Kasumi-1 (cell line): ENCODE measurements around the gene KCNQ2.

Experiments
- DNase-seq, 2 experiments: peaks; one replicate each; lab custom pipeline; 2025; lab: John Stamatoyannopoulos, UW

Gene KCNQ2

DNA sequence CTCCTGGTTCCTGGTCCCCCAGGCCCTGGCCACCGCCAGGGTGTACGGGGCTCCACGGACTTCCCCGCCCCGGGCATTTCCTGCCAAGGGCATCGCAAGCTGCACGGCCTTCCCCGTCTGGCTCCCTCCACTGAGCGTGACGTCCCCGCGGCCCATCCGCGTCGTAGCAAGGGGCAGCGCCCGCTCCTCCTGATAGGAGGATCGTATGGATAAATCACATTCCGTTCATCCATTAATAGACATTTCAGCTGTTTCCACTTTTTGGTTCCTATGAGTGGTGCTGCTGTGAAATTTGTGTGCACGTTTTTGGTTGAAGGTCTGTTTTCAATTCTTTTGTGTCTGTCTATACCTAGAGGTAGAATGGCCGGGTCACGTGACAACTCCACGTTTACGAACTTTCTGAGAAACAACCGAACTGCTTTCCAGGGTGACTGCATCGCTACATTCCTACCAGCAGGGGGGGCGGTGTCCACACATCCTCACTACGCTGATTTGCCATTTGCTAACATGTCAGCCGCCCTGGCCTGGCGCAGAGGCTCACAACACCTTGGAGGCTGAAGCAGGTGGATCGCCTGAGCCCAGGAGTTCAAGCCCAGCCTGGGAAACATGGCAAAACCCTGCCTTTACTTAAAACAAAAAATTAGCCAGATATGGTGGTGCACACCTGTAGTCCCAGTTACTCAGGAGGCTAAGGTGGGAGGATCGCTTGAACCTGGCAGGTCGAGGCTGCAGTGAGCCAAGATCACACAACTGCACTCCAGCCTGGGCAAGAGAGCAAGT lies 37.7 kb downstream of the KCNQ2 start:
- peak; percentile 75 to 82 for DNase-seq

DNA sequence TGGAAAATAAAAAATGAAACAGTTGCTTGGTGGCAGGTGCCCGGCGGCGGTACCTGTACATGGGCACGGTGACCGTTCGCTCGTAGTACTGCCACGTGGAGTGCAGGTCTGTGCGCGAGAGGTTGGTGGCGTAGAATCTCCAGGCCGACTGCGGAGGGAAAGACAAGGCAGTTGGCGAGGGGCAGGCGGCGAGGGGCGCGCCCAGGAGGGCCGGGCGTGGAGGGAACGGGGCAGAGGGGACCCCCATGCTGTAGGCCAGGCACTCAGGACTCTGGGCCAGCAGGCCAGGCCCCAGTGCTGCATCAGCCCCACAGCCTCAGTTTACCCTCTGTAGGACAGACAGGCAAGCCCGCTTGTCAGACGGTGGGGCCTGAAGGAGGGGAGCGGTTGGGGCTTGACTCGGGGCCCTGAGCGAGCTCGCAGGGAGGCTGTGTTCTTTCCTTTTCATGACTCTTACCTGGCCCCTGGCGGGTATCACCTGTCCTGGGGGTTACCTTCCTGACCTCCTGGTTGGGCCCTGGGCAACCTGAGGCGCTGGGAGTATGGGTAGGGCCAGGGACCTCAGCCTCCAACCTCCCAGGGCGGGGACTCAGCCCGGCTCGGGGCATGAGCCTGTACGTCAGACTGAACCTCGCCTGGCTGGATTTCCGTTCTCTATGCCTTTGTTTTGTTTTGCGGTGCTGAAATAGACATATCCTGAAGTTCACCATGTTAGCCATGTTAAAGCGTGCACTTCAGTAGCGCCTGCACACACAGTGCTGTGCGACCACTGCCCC lies 38.5 kb downstream of the KCNQ2 start:
- no peak for DNase-seq

DNA sequence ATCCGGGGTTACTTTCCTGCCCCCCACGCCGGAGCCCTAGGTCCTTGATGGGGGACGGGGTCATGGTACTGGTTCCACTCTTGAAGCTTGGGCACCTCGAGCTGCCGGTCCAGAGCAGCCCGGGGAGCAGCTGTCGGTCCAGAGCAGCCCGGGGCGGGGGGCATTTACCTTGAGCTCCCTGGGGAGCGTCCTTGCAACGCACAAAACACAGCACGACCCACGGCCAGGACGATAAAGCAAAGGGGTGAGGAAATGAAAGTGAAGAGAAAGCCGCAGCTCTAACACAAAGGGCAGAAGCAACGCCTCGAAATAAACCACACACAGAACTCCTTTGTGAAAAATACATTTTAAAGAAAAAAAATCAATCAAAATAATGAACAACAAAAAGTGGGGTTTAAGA lies 39.1 kb downstream of the KCNQ2 start:
- DNase-seq: no peak

DNA sequence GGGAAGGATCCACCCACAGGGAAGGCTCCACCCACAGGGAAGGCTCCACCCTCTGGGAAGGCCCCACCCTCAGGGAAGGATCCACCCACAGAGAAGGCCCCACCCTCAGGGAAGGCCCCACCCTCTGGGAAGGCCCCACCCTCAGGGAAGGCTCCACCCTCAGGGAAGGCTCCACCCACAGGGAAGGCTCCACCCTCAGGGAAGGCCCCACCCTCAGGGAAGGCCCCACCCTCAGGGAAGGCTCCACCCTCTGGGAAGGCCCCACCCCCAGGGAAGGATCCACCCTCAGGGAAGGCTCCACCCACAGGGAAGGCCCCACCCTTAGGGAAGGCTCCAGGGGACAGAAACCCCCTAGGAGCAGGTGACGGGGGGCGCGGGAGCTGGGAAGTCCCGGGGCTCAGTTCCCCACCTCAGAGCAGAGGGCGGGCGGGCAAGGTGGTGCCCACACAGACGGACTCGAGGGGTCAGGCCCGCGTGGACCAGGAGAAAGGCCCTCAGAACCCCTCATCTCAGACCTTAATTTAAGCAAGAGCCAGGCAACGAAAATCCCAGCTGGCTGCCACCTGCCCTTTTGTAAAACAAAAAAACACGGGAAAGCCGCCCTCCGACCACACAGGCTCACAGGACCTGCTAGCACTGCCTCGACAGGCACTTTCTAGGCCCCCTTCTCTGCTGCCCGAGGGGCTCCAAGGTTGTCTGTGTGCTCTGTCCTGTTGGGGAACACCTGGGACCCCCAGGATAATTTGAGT lies 39.7 kb downstream of the KCNQ2 start:
- DNase-seq: no peak

DNA sequence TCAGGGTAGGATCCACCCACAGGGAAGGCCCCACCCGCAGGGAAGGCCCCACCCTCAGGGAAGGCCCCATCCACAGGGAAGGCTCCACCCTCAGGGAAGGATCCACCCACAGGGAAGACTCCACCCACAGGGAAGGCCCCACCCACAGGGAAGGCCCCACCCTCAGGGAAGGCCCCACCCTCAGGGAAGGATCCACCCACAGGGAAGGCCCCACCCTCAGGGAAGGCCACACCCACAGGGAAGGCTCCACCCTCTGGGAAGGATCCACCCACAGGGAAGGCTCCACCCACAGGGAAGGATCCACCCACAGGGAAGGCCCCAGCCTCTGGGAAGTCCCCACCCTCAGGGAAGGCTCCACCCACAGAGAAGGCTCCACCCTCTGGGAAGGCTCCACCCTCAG lies 40.5 kb downstream of the KCNQ2 start:
- no peak for DNase-seq

DNA sequence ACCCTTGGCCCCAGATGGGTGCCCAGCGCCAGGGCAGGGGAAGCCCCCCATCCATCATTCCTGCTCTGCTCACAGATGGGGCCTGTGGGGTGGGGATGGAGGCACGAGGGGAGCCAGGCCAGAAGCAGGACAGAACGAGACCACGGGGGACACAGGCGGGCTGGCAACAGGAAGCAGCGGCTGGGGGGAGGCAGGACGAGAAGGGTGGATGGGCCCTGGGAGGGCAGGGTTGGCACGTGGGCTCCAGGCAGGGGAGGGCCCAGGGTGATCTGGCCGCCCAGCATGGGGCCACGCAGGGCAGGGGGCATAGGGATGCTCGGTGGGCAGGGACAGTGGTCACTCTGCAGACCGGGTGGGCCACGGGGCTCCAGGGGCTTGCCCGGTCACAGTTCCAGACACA lies 41.6 kb downstream of the KCNQ2 start:
- DNase-seq: no peak

DNA sequence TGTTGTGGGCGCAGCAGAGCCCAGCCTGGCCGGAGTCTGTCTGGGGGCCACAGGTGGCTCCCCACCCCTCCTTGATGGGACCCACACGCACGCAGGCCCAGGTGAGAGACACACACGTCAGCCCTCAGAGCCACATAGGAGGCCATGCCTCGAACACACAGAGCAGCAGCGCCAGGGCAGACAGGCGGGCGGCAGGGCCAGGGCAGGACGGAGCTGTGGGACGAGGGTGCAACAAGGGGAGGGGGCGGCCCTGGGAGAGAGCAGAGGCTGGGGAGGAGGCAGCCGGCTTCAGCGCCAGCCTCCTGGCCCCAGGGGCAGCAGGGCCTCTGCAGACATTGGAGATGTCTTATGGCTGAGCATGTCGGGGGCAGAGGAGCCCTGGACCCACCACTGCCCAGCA lies 42.5 kb downstream of the KCNQ2 start:
- DNase-seq: no peak

DNA sequence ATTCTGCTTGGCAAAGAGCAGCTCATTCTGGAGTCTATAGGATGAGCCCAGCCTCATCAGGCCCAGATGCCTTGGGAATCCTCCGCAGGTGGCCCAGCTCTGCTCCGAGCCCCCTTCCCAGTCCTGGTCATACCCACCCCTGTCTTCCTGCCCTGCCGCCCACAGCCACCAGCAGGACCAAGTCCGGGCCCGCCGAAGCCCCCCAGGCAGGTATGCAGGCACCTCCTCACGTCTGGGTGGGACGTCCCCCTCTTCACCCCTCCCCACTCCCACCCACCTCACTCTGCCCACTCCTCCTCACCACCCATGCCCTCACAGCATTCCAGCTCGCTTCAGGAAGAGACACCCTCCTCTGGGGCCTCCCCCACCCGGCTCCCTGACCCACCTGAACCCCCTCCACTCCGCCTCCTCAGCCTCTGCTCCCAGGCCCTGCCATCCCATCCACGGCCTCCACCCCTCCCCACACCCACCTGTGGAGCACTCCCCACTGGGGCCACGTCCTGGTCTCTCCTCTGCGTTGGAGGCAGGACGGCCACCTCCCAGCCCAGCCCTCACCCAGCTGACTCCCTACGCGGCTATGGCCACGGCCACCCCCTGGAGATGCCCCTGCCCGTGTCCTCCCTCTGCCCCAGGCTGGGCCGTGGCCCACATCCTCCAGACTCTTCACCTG lies 43.4 kb downstream of the KCNQ2 start:
- DNase-seq: no peak

DNA sequence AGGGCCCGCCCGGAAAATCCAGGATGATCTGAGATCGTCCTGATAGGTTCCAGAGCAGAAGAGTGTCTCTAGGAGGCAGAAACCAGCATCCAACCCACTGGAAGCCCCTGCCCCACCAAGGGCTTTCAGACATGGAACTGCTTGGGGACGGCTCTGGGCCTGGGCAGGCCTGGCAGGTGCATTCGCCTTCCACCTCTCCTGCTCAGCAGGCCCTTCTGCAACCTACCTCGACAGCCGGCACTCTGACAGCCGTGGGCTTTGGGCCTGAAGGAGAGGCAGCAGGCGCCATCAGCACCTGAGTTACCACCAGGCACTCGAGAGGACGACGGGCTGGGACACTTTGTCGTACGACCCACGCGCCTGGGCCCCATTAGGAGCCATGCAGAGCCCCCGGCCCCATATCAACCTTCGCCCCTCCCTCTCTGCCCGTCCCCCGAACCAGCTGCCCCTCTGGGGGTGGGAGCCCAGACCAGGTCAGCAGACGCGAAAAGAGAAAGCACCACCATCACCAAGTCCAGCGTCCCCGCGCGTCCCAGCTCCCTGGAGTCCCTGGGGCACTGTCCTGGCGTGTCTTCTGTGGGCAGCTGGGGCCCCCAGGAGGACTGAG lies 44.6 kb downstream of the KCNQ2 start:
- no peak for DNase-seq

DNA sequence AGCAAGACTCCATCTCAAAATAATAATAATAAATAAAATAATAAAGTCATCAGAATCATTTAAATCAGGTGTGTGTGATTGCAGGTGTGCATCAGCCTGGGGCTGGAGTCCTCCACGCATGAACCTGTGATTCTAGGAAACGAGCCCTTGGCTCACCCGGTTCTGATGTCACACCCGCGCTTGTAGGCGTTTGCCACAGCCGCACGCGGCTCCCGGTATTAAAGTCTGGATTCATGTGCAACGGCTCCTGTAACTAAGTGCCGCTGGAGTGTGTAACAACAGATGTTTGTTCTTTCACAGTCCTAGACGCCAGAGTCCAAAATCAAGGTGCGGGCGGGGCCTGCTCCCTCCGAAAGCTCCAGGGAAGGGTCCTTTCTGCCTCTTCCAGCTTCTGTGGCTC lies 45.2 kb downstream of the KCNQ2 start:
- DNase-seq: no peak

DNA sequence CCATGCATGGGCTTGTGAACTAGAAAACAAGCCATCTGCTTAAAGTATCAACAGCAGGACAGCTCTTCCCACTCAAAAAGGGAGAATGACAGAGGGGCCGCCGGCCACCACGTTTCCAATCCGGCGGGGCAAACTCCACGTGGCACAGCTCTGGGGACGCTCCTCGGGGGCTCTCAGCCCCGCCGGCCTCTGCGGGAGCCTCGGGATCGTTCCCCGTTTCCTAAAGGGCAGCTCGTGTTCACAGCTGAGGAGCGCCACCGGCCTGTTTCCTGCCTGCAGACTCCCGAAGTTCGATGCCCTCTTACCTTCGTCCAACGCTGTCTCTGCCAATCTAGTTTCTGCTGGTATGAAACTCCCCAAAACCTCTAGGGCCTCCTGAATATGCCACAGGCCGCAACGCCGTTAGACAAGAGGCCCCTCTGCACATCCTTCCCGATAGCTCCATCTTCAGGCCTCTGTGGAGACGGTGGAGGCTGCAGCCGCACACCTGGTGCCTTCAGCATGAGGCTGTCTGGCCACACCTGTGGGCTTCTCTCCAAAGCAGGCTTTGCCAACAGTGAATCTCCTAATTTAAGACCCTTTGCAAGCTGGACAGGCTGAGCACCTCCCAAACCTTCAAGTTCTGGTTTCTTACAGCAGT lies 46.5 kb downstream of the KCNQ2 start:
- no peak for DNase-seq

DNA sequence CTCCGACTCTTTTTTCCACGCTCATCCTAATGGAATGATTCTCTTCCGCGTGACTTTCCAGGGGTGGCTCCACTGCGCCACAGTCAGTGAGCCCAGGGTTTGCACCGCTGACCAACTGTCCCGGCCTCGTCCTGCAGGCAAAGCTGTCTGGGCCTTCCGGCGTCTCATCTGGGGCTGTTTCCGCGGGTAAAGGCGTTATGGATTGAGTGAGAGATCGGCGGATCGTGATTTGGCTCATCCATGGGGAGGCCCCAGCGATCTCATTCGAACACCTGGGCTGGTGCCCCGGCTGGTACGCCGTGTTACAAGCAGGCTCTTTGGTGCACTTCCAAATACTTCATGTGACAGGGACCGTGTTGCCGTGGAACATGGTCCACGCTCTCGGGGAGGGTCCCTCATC lies 47.8 kb downstream of the KCNQ2 start:
- no peak for DNase-seq

DNA sequence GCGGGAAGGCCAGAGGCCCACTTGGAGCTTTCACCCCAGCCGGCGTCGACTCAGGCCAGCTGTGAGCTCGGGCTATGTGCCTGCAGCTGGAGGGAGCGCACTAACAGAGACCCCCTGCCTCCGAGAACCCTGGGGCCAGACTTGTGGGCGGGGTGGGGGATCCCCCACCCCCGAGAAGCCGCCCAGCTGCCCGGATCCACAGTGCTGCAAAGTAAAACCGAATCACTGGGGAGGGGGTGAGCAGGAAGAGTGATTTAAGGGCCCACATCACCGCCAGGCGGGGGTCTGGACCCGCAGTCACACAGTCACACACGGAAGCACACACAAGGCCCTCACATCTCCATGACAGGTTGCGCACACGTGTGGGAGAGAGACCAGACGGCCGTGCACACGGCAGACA lies 48.7 kb downstream of the KCNQ2 start:
- no peak for DNase-seq

DNA sequence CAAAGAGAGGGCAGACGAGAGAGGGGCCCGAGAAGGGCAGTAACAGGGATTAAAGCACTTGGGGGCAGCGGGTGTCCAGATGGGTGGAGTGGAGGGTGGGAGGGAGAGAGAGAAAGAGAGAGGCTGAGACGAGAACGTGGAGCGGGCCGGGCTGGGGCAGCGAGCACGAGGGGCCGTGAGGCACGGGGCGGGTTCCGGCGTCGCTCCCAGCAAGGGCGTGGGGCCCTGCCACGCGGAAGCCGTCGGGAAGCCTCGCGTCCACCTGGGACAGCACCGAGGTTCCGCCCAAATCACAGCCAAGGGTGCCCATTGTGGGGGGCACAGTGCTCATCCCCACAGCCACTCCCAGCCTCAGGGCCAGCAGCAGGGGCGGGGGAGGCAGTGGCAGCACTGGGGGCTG lies 49.8 kb downstream of the KCNQ2 start:
- DNase-seq: no peak

DNA sequence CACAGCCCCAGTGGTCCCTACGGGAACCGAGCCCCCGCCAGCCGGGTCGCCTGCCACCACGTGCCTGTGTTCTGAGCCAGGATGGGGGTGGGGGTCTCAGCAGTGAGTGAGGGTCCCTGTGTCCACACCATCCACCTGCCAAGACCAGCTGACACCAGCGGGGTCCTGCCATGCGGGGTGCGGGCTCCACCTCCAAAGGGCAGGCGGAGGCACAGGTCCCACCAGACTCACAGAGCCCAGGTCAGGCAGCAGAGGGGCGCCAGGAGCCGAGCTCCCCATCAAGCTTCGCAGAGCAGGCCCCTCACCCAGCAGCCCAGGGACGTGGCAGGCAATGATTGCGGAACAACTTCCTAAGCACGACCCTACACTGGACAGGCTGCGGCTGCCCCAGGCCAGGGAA lies 50.5 kb downstream of the KCNQ2 start:
- no peak for DNase-seq

DNA sequence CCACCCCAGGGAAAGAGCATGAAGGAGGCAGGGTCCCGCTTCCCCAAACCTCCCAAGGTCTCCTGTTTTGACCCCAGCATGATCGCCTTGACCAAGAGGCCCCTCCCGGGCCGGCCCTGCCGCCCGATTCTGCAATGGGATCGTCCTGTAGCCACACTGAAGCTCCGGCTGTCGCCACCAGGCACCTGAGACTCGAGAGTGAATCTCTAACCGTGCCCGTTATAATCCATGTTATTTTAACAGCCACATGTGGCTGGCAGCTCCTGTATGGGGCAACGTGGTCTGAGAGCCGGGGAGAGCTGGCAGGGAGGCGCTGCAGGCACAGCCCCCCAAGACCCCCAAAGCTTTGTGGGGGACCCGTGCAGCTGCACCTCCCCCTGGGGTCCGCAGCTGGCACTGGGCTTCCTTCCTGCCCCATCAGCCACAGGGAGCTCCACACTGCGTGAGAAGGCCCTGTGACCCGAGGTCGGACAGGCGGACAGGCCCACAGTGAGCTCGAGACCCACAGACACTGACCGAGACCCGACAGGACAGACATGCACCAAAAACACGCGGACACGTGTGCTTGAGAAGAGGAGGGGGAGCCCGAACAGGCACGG lies 51.3 kb downstream of the KCNQ2 start:
- DNase-seq: no peak

DNA sequence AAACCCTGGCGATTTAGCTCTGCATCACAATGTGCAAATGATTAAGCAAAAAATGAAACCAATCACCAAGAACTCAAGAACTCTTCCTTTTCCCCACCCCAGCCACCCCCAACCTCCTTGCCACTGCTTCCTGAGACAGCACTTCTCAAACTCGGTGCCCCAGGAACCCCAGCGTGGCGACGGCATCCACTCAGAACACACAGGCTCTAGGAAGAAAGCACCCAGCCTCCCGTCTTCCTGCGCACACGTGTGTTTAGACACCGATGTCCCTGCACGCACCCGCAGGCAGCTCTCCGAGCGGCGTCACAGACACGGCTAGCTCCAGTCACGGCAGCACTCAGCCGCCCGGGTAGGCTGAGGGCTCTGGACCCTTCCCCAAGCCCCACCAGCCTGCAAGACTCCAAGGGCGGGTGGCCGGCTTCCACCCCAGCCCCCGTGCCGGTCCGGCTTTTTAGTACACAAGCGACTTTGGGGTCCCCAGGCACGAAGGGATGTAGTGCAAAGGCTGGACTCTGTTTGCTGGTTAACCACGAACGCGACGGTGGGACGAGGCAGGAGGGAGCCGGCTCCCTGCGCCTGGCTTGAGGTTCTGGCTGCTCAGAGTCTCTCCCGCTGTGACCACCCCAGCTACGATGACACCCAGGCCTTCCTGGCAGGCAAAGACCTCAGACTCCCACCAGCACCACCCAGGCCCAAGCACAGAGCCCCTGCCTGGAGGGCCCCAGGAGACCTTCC lies 51.9 kb downstream of the KCNQ2 start:
- DNase-seq: no peak

DNA sequence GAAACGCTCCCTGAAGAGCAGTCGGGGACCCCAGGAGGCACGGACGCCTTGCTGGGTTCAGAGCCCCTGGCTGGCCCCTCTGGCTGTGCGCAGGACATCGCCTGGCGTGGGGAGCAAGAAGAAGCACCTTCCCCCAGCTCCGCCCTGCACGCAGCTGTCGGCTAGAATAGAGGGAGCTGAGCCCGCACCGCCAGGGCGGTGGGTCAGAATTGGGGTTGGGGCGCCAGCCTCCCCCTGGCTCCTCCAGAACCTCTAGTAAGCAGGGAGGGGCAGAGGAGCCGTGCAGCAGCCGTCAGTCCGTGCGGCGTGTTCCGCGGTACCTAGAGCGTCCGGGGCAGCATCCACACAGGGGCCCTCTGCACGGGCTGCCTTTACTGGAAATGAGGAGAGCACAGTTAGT lies 53.2 kb downstream of the KCNQ2 start:
- DNase-seq: no peak

DNA sequence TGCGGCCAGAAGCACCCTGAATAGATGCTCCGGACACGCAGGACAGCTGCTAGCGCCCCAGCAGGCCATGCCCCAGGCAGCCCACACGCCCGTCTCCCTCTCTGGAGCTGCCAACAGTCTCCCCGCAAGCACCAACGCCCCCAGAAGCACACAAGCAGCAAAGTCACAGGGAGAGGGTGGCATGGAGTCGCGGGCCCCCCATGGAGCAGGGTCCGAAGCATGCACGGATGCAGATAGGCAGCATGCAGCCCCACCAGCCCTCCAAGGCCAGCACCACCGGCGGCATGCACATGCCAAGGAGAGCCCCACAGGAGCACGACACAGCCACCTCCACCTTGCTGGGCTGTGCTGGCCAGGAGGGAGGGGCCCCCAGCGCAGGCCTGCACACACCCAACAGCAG lies 53.8 kb downstream of the KCNQ2 start:
- no peak for DNase-seq

DNA sequence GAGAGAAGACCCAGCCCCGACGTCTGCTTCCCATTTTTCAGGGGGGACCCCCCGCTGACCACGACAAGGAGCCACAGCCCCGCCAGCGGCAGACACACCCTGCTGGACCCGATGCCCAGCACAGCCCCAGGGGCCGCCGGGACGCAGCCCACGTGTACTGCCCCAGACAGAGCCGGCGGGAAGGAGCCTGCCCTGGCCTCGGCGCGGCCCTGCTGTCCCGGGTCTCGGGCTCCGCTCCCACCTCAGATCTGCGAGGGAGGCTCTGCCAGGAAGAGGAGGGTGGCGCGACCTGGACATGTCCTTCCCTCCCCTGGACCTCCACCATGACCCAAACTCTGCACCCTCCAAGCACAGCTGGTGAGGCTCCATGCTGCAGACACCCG lies 54.7 kb downstream of the KCNQ2 start:
- DNase-seq: no peak
